ENCODE measurements around the gene PER1. TPM values are rescaled to one million over a fixed set of nuclear protein-coding genes. Genes with fewer than 3 reads are reported as not detected.

The PER1 gene
- total RNA-seq, 1 experiment from 2014 or later, result 36.5 TPM

DNA sequence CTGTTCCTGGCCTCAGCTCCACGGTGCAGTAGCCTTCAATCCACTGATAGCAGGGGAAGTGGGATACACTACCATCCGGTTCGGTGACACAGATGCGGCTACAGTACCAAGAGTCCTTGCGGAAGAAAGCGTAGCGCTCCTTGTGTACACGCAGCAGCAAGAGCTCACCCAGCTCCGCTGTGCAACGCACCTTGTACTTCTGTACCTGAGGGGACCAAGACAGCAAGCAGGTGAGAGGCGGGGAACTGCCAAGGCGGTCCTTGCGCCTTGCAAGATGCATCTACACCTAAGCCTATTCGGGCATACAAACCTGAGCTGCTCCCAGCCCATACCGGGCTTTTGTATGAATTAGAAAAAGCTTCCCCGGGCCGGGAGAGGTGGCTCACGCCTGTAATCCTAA lies 35.4 kb downstream of the PER1 start:
- H2BK5ac ChIP-seq (ENCODE audit: insufficient read length, low read length), result no peak overlapping the region
- no peak for DNase-seq
- no peaks in the 10 kb centered on the region for H3K79me1 ChIP-seq (ENCODE audit: insufficient read depth, low read depth, low read length, poor library complexity, severe bottlenecking)
- no peak overlapping the region for H4K8ac ChIP-seq (replicated peaks; ENCODE audit: insufficient read length, low read depth, low read length)
- no peak overlapping the region for H3K4me2 ChIP-seq (ENCODE audit: insufficient read depth, insufficient read length, low read length)
- H2BK15ac ChIP-seq (ENCODE audit: low read depth, low read length), result no peak overlapping the region
- no peak overlapping the region for H3K14ac ChIP-seq (ENCODE audit: insufficient read depth, low read length)
- peaks cover 22% of the 10 kb centered on the region for H3K23me2 ChIP-seq (ENCODE audit: insufficient read length, low read depth, low read length, poor library complexity, severe bottlenecking)
- H4K91ac ChIP-seq (ENCODE audit: insufficient read length, low read depth, low read length), result no peak overlapping the region
- no peak overlapping the region for H2AFZ ChIP-seq (ENCODE audit: low read length)
- Mint-ChIP-seq H3K27me3 (ENCODE audit: low read depth) (peaks cover 85% of the 10 kb centered on the region), H3K4me1 (peaks cover 8 to 14% of the 10 kb centered on the region in 2 experiments; a peak in 3 of 4 replicates), H3K36me3 (ENCODE audit: insufficient read depth in 1 of 3, low read depth in 3 of 3) (no peaks in the 10 kb centered on the region; a peak in 1 of 7 replicates), H3K4me3 (peak overlapping the region; percentile 27 to 91; a peak in 3 of 5 replicates), H3K9me3 (peaks cover 2 to 3% of the 10 kb centered on the region in 2 experiments; a peak in 2 of 5 replicates), H3K27ac (no peak overlapping the region)
- H3T11ph ChIP-seq (ENCODE audit: low read length), result no peak overlapping the region
- H2BK120ac ChIP-seq (ENCODE audit: low read depth, low read length, poor library complexity, severe bottlenecking), result no peak overlapping the region
- no peaks in the 10 kb centered on the region for H3K4me1 ChIP-seq (ENCODE audit: insufficient read depth, low read length)
- H3K23ac ChIP-seq (ENCODE audit: insufficient read length, low read depth, low read length), result no peak overlapping the region
- no peak overlapping the region for H3K56ac ChIP-seq (ENCODE audit: insufficient read length, low read depth, low read length)
- WGBS (ENCODE audit: extremely low coverage, insufficient read length, low lambda C conversion rate), result no CpG with 5 or more reads among the region's 18 CpGs
- no peak overlapping the region for H2BK12ac ChIP-seq (ENCODE audit: insufficient read length, low read depth, low read length)
- H3K27me3 ChIP-seq (ENCODE audit: insufficient read depth, low read length), result peaks cover 16% of the 10 kb centered on the region; the same call in 1 of the 2 replicates
- H3K9ac ChIP-seq (ENCODE audit: extremely low read depth, insufficient read length, low read length), result no peak overlapping the region
- no peak overlapping the region for H3K4ac ChIP-seq (ENCODE audit: low read depth, low read length)
- no peak overlapping the region for H3K18ac ChIP-seq (ENCODE audit: insufficient read length, low read depth, low read length)
- no peak overlapping the region for H2AK5ac ChIP-seq (ENCODE audit: insufficient read length, low read length)
- H3K79me2 ChIP-seq (ENCODE audit: insufficient read depth, low read length), result no peaks in the 10 kb centered on the region
- H4K5ac ChIP-seq (ENCODE audit: insufficient read length, low read depth, low read length), result no peak overlapping the region
- H3K9me3 ChIP-seq (ENCODE audit: control insufficient read depth, low read depth, low read length), result no peaks in the 10 kb centered on the region
- TF ChIP-seq CTCF (conservative IDR thresholded peaks at IDR 0.05), result no peak
- no peak overlapping the region for H2BK20ac ChIP-seq (ENCODE audit: low read depth, low read length, poor library complexity, severe bottlenecking)
- H3K27ac ChIP-seq (ENCODE audit: insufficient read length, low read depth, low read length), result no peak overlapping the region
- H4K20me1 ChIP-seq (ENCODE audit: control insufficient read depth, insufficient read depth, insufficient read length), result no peaks in the 10 kb centered on the region
